Activated CD8-positive, alpha-beta memory T cell treated with anti-CD3 and anti-CD28 coated beads, Interleukin-2, amount 50 U/mL, for 24 hours (primary cell): Measurements from ENCODE around the gene CNTN3.

Experiments used
- DNase-seq: peaks from one replicate; pipeline ENCODE4 v3.0.0-alpha.2; 2020; ENCODE audit errors: extremely low read depth

CNTN3 gene

GRCh38 chr3:74614107-74614967 lies at the start of gene CNTN3:
Gene CNTN3, minus strand, starts transcription at chr3:74614659. Its CDS starts 93,547 bp downstream, at chr3:74521112.
- no peak for DNase-seq

GRCh38 chr3:74663178-74663577 lies 48.7 kb upstream of the CNTN3 start:
- no peak for DNase-seq

- DNase-seq: no peak
Observed at GRCh38 chr3:74661672-74662071, 47.2 kb upstream of the CNTN3 start.

- no peak for DNase-seq
Observed at GRCh38 chr3:74651885-74652284, 37.4 kb upstream of the CNTN3 start.

GRCh38 chr3:74651292-74651691 lies 36.8 kb upstream of the CNTN3 start:
- no peak for DNase-seq

GRCh38 chr3:74648107-74648506 lies 33.6 kb upstream of the CNTN3 start:
- DNase-seq: no peak

- no peak for DNase-seq
Observed at GRCh38 chr3:74646094-74646493, 31.6 kb upstream of the CNTN3 start.

- no peak for DNase-seq
Observed at GRCh38 chr3:74643636-74644035, 29.2 kb upstream of the CNTN3 start.

GRCh38 chr3:74642876-74643275 lies 28.4 kb upstream of the CNTN3 start:
- DNase-seq: no peak

GRCh38 chr3:74640211-74640610 lies 25.8 kb upstream of the CNTN3 start:
- no peak for DNase-seq

- no peak for DNase-seq
Observed at GRCh38 chr3:74639681-74640080, 25.2 kb upstream of the CNTN3 start.

GRCh38 chr3:74636981-74637380 lies 22.5 kb upstream of the CNTN3 start:
- DNase-seq: no peak

- DNase-seq: no peak
Observed at GRCh38 chr3:74633021-74633420, 18.6 kb upstream of the CNTN3 start.

- DNase-seq: no peak
Observed at GRCh38 chr3:74631351-74632140, 17.1 kb upstream of the CNTN3 start.

GRCh38 chr3:74630602-74631001 lies 16.1 kb upstream of the CNTN3 start:
- no peak for DNase-seq

GRCh38 chr3:74626011-74626410 lies 11.6 kb upstream of the CNTN3 start:
- no peak for DNase-seq

GRCh38 chr3:74624301-74624700 lies 9.8 kb upstream of the CNTN3 start:
- DNase-seq: no peak

- DNase-seq: no peak
Observed at GRCh38 chr3:74623261-74623836, 8.9 kb upstream of the CNTN3 start.

GRCh38 chr3:74621581-74621980 lies 7.1 kb upstream of the CNTN3 start:
- DNase-seq: no peak

- no peak for DNase-seq
Observed at GRCh38 chr3:74617776-74618175, 3.3 kb upstream of the CNTN3 start.

- DNase-seq: no peak
Observed at GRCh38 chr3:74613521-74614106, 845 bp downstream of the CNTN3 start.

- no peak for DNase-seq
Observed at GRCh38 chr3:74613060-74613459, 1.4 kb downstream of the CNTN3 start.
